Right renal cortex interstitium (tissue), 3 donors: Measurements from ENCODE around the gene BICD1. TPM values are rescaled to one million over a fixed set of nuclear protein-coding genes. Genes with fewer than 3 reads are reported as not detected.

Experiments
- DNase-seq, 3 donors: peaks; one replicate each; pipeline ENCODE4 v3.0.0-alpha.2; 2013; ENCODE audit warnings: low read depth in 3 of 3, low spot score in 2 of 3
- polyA plus RNA-seq, 3 donors: library from polyadenylated mRNA; unstranded; fragments of 120-200 nt; gene quantifications; one replicate each; pipeline ENCODE4 v1.2.1, GENCODE V29; 2013; ENCODE audit not compliant: insufficient read length in 3 of 3

BICD1 gene
- polyA plus RNA-seq, 3 donors, result 21.9 to 24.3 (median 24.0) TPM

GRCh38 chr12:32233568-32233967, 126.9 kb downstream of the BICD1 start:
- no peak for DNase-seq

- no peak for DNase-seq
Observed at GRCh38 chr12:32235251-32235650, 128.6 kb downstream of the BICD1 start.

- no peak for DNase-seq
Observed at GRCh38 chr12:32240162-32240561, 133.5 kb downstream of the BICD1 start.

GRCh38 chr12:32240831-32241230, 134.2 kb downstream of the BICD1 start:
- DNase-seq, result no peak

- no peak for DNase-seq
Observed at GRCh38 chr12:32242641-32243040, 136.0 kb downstream of the BICD1 start.

- DNase-seq, result no peak
Observed at GRCh38 chr12:32248441-32249140, 141.9 kb downstream of the BICD1 start.

- DNase-seq, result no peak
Observed at GRCh38 chr12:32249777-32250176, 143.1 kb downstream of the BICD1 start.

- no peak for DNase-seq
Observed at GRCh38 chr12:32252199-32253073, 145.8 kb downstream of the BICD1 start.

GRCh38 chr12:32253154-32253790, 146.6 kb downstream of the BICD1 start:
- no peak for DNase-seq

GRCh38 chr12:32254260-32254956, 147.8 kb downstream of the BICD1 start:
- no peak for DNase-seq

- DNase-seq, result no peak
Observed at GRCh38 chr12:32255588-32255987, 148.9 kb downstream of the BICD1 start.

GRCh38 chr12:32257695-32258496, 151.2 kb downstream of the BICD1 start:
- DNase-seq, result no peak

- DNase-seq, result no peak
Observed at GRCh38 chr12:32260696-32261095, 154.0 kb downstream of the BICD1 start.

GRCh38 chr12:32261638-32262037, 155.0 kb downstream of the BICD1 start:
- DNase-seq, result no peak

GRCh38 chr12:32264961-32265360, 158.3 kb downstream of the BICD1 start:
- DNase-seq, result no peak

- DNase-seq, result no peak
Observed at GRCh38 chr12:32265456-32265855, 158.8 kb downstream of the BICD1 start.

GRCh38 chr12:32265951-32266350, 159.3 kb downstream of the BICD1 start:
- no peak for DNase-seq

- no peak for DNase-seq
Observed at GRCh38 chr12:32266756-32267155, 160.1 kb downstream of the BICD1 start.

- DNase-seq, result peak in 1 of 3 donors; percentile 31
Observed at GRCh38 chr12:32270818-32271710, 164.4 kb downstream of the BICD1 start.
